H7 (cell line): ENCODE data around the gene WDR33. TPM values are rescaled to one million over a fixed set of nuclear protein-coding genes. Genes with fewer than 3 reads are reported as not detected.

Experiments
- DNase-seq: peaks from one replicate; pipeline ENCODE4 v3.0.0; 2012
- H3K27me3 ChIP-seq: 2 replicates; pipeline ENCODE4 v1.6.0; 2011; ENCODE audit warnings: mild to moderate bottlenecking, low read length; ENCODE audit not compliant: control insufficient read depth, insufficient read depth
- H3K36me3 ChIP-seq: replicated peaks from 2 replicates; pipeline ENCODE4 v1.5.1; 2011; ENCODE audit warnings: low read length; ENCODE audit not compliant: control insufficient read depth, insufficient read depth
- H3K4me3 ChIP-seq: 2 replicates; pipeline ENCODE4 v1.5.1; 2011; ENCODE audit warnings: low read depth, mild to moderate bottlenecking, control low read depth, low read length, moderate library complexity; ENCODE audit not compliant: insufficient read depth
- total RNA-seq: library from RNA; depleted of rRNA; stranded (reverse); fragments of >200 nt; shearing (Covaris generic); gene quantifications from 2 replicates; pipeline ENCODE4 v1.2.3, GENCODE V29; 2014

Gene WDR33
- total RNA-seq, 1 experiment from 2014 or later, result 43.3 TPM

DNA sequence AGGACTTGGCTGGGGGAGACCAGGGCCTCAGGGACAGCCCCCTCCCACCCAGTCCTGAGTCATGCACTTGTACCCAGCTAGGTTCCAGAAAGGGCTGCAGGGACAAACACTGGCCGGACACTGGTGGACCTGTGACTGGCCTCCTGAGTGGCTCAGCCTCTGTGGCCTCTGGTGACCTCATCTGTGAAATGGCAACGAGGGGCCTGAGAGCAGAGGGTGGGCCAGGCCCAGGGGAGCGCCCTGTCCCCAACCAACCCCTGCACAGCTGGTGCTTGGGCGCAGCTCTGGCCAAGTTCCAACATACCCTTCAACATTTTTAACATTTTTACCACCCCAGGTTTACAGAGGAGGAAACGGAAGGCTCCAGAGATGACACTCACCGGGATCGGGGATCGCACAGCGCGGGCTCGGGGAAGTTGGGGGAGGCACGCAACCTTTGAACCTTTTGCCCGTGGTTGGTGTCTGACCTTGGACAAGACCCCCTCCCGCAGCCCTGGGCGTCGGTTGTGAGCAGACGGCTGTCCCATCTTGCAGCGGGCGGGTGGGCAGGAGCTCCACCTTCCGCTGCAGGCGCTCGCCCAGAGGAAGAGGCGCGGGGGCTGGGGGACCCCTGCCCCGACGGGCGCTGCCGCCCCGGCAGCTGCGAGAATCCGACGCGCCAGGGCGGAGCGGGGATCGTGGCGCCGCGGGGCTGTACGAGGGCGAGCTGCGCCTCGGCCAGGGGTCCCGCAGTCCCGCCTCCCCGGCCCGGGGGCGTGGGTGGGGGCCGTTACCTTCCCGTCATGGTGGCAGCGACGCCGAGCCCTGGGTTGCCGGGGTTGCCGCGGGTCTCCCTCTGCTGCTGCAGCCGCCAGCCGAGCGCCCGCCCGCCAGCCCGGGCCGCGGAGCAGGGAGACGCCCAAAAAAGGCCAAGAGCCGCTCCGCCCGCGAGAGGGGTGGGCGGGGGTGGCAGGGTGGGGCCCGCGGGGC, 136.4 kb downstream of the WDR33 start:
- peaks cover 39% of the 10 kb centered on the region for H3K27me3 ChIP-seq
- H3K4me3 ChIP-seq, result peak overlapping the region; percentile 52
- peak; percentile 90 for DNase-seq
- no peaks in the 10 kb centered on the region for H3K36me3 ChIP-seq

DNA sequence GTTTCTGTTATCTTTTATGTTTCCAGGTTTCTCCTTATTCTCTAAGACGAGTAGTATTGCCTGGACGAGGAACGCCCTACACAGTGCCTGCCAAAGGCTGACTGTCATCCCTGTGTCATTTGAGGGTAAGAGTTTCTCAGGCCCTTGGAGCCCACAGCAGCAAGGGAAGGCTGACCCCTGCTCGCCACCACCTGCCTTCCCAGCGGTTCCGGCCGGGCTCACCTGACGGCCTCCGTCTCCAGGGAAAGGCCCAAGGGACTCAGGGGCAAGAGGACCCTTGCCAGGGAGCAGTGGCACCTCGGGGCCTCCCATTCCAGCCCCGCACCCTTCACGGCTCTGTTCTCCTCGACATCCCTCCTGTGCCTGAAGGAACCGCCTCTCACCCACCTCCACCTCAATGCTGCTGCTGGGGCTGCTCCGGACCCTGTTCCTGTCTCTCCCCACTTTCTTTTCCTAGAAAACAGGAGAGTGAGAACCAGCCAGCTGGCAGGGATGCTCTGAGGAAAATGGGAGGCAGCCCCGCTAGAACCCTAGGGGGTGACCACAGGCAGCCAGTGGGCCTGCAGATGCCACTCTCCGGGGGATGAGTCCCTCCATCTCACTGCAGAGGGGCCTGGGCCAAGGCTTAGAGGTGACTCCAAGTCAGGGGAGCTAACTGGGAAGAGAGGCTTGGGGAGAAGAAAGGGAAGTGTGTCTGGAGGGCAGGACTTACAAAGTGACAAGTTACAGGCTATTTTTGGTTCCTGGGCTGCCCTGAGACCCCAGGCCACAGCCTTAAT, 137.5 kb downstream of the WDR33 start:
- Histone ChIP-seq H3K36me3 (no peaks in the 10 kb centered on the region), H3K27me3 (peaks cover 39% of the 10 kb centered on the region), H3K4me3 (no peak overlapping the region)
- peak; percentile 63 for DNase-seq

DNA sequence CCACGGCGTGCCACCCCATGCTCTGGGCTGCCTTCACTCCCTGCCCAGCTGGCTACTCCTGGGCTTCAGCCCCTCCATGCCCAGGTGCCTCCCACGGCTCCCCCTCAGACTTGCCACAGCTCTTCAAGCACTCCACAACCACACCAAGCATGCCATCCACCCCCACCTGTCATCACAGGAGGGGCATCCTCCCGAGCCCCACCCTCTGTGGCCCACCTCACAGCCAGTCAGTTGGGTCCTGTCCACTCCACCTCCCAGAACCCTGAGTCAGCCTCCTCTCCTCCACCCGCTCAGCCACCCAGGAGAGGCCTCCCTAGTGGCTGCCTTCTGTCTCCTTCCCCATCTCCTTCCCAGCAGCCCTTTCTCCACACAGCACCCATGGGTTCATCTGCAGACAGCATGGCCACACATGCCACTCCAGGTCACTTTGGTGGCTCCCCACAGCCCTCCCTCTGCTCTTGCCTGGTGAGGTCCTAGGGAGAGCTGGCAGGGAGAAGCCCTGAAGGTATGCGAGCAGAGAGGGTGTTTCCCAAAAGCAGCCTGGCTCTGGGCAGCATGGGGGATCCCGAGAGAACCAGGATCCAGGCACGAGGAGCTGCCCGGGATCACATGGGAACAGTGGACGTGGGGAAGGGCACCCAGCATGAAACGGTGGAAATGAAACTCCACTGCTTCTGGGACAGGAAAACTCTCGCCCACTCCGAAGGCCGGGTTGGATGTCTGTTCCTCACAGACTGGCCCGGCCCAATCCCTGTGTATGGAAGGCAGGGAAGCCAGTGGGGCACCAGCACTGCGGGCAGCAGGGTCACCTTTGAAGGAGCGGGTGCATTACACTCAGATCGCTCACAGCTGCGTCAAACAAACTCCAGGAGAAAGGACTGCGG, 138.4 kb downstream of the WDR33 start:
- H3K27me3 ChIP-seq, result peaks cover 39% of the 10 kb centered on the region
- peak; percentile 46 for DNase-seq
- no peak overlapping the region for H3K4me3 ChIP-seq
- no peaks in the 10 kb centered on the region for H3K36me3 ChIP-seq

- peaks cover 30% of the 10 kb centered on the region for H3K27me3 ChIP-seq
- DNase-seq, result peak; percentile 29
- no peaks in the 10 kb centered on the region for H3K36me3 ChIP-seq
- H3K4me3 ChIP-seq, result no peak overlapping the region
Observed at GRCh38 chr2:127671557-127672302, 139.2 kb downstream of the WDR33 start.

- H3K4me3 ChIP-seq, result no peak overlapping the region
- no peak for DNase-seq
- no peaks in the 10 kb centered on the region for H3K36me3 ChIP-seq
- H3K27me3 ChIP-seq, result peaks cover 24% of the 10 kb centered on the region
Observed at GRCh38 chr2:127670957-127671290, 140.0 kb downstream of the WDR33 start.

- no peak for DNase-seq
- peaks cover 18% of the 10 kb centered on the region for H3K27me3 ChIP-seq
- no peaks in the 10 kb centered on the region for H3K36me3 ChIP-seq
- H3K4me3 ChIP-seq, result no peak overlapping the region
Observed at GRCh38 chr2:127670055-127670956, 140.7 kb downstream of the WDR33 start.

- H3K4me3 ChIP-seq, result no peak overlapping the region
- no peak for DNase-seq
- H3K27me3 ChIP-seq, result peaks cover 17% of the 10 kb centered on the region
- H3K36me3 ChIP-seq, result no peaks in the 10 kb centered on the region
Observed at GRCh38 chr2:127669056-127669455, 141.9 kb downstream of the WDR33 start.

DNA sequence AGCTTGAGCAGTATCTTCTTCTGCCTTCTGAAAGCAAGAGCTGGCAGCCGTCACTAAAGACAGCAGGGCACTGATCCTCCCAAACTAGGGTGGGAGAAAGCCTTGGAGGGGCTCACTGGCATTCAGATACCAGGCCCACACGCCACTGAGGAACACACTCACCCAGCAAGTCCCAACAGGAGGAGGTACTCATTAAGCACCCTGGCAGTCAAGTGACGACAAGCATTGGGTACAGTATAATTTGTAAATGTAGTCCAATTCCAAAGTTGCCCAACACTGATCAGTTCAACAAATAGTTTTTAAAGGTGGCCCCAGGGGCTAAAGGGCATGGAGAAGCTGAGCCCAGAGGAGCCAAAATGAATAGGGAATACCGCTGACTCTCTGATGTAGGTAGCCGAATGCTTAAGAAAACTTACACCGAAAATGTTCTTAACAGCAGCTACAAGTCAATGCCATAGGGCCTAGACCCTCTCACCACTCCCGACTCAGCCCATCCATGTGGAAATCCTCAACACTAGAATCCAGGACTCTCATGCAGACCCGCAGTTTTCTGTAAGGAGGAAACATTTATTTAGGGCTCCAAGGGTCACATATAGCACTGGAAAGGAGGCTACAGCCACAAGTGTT, 145.6 kb downstream of the WDR33 start:
- peak; percentile 35 for DNase-seq
- Histone ChIP-seq H3K27me3 (peaks cover 12% of the 10 kb centered on the region; the same call in 1 of the 2 replicates), H3K4me3 (no peak overlapping the region), H3K36me3 (no peaks in the 10 kb centered on the region)

- DNase-seq, result no peak
- Histone ChIP-seq H3K27me3 (peaks cover 12% of the 10 kb centered on the region; the same call in 1 of the 2 replicates), H3K4me3 (no peak overlapping the region; the same call in 1 of the 2 replicates), H3K36me3 (no peaks in the 10 kb centered on the region)
Observed at GRCh38 chr2:127664895-127665225, 146.1 kb downstream of the WDR33 start.

- peak overlapping the region; percentile 24; the same call in 1 of the 2 replicates for H3K4me3 ChIP-seq
- peak; percentile 88 for DNase-seq
- no peaks in the 10 kb centered on the region for H3K36me3 ChIP-seq
- peaks cover 12% of the 10 kb centered on the region; the same call in 1 of the 2 replicates for H3K27me3 ChIP-seq
Observed at GRCh38 chr2:127664065-127664894, 146.7 kb downstream of the WDR33 start.

GRCh38 chr2:127663566-127664064, 147.4 kb downstream of the WDR33 start:
- peaks cover 12% of the 10 kb centered on the region; the same call in 1 of the 2 replicates for H3K27me3 ChIP-seq
- H3K4me3 ChIP-seq, result no peak overlapping the region; the same call in 1 of the 2 replicates
- no peak for DNase-seq

More at GRCh38 chr2:127663566-127664064, 147.4 kb downstream of the WDR33 start:
- no peaks in the 10 kb centered on the region for H3K36me3 ChIP-seq
